Measurements from ENCODE around the gene DYNLL2.
A peak's percentile ranks its signal among the peaks of the same experiment; 100 is the strongest.
"Not testable (repeated sequence)": the region's sequence is repeated elsewhere in the genome, so short reads cannot be mapped to it uniquely, and the experiment has no call there.

The DYNLL2 gene

DNA sequence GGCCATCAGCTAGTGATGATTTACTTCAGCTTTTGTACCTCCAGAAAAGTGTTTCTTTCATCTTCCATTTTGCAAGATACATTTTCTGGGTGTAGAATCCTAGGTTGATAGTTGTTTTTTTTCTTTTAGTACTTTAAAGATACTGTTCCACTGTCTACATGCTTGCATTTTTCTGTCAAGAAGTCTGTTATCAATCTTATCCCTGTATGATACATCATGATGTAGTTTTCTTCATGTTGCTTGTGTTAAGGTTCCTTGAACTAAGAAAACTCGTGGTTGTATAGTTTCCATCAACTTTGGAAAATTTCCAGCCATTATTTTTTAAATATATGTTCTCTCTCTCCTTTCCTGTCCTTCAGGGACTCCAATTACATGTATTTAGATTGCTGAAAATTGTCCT, 24.1 kb downstream of the DYNLL2 start:
- no peak for DNase-seq

DNA sequence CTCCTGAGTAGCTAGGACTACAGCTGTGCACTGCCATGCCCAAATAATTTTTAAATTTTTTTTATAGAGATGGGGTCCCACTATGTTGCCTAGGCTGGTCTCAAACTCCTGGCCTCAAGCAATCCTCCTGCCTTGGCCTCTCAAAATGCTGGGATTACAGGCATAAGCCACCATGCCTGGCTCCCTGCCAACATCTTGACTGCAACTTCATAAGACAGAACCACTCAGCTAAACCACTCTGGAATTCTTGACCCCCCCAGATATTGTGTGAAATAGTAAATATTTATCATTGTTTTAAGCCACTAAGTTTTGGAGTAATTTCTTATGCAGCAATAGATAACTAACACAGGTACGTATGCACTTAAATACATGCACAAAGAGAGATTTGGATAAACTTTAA, 26.0 kb downstream of the DYNLL2 start:
- no peak for DNase-seq

DNA sequence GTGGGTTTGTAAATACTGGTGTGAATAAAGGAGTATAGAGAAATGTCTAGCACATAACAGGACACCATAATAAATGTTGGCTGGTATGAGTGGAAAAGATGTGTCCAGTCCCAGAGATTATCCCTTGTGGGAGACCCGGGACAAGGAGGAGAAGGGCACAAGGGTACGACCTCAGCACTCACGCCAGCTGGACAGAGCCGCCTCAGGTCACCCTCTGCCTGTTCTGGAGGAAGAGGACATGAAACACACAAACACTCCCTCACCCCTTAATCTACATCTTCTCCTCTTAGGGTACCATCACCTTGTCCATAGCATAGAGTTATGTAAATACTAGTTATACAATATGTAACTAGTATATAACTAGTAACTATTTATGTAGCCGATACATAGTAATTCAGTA, 26.8 kb downstream of the DYNLL2 start:
- DNase-seq: no peak

DNA sequence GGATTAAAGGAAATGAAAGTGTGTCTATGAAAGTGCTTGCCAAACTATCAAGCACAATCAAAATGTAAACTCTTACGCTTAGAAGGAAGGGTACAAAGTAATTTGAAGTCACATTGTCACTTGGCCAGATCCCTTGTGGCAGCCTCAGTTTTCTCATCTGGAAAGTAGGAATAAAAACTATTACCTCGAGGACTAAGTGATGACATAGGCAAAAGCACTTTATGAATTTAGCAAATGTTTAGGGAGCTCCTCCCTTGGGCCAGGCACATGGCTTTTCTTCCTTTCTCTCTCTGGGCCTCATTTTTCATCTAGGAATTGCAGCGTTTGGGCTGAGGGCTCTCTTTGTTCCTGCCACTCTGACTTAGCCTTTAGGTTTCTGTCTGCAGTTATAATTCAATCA, 28.5 kb downstream of the DYNLL2 start:
- DNase-seq: no peak

DNA sequence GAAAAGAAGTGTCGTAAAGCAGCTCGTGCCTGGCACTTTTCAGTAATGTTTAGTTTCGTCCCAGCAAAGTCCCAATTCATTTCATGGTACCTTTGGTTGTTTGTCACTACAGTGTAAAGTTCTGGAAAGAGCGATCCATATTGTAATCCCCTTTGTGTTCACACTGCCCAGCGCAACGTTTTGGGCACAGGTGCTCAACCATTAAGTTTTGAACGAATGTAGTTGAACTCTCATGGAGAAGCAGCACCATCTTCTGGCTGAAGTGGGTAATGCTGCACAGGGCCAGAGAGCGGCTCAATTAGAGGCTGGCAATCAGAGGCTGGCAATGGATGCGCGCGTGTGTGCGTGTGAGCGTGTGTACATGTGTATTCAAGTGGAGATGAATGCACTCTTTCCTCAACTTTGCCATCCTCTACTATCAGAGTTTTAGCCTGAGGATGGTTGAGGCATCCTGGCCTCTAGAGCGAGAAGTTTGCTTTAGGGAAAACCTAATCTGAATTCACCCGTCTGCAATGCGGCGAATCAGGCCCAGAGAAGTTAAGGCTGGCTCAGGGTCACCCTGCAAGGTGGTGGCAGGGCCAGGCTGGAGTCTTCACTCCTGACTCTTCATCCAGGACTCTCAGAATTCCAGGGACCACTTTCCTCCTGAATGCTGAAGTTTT, 29.9 kb downstream of the DYNLL2 start:
- peak; percentile 35 to 88 for DNase-seq

DNA sequence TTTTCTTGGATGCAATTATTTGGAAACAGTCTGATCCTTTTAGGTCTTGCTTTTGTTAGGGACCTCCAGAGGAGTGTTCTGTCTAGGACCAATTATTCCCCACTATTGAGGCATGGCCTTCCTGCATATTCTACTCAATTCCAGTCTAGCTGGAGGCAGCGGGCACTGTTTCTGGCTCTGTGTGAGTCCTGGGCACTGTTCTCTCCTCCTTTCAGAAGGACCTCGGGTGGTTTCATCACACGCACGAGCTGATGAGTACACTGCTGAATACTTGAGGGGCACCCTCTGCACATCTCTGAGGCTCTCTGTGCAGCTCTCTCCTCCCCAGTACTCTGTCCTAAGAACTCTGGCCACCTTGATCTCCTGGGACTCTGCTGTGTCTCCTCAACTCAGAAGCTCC, 30.7 kb downstream of the DYNLL2 start:
- DNase-seq: no peak

DNA sequence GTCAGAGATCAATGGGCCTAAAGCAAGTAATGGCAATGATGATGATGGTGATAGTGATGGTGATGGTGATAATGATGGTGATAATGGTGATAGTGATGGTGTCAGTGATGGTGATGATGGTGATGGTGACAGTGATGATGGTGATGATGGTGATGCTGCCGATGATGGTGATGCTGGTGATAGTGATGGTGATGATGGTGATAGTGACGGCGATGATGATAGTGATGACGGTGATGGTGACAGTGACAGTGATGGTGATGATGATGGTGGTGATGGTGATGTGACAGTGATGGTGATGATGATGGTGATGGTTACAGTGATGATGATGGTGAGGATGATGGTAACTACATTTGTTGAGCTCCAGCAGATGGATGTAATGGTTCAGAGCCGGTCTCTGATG, 34.2 kb downstream of the DYNLL2 start:
- DNase-seq: no peak

DNA sequence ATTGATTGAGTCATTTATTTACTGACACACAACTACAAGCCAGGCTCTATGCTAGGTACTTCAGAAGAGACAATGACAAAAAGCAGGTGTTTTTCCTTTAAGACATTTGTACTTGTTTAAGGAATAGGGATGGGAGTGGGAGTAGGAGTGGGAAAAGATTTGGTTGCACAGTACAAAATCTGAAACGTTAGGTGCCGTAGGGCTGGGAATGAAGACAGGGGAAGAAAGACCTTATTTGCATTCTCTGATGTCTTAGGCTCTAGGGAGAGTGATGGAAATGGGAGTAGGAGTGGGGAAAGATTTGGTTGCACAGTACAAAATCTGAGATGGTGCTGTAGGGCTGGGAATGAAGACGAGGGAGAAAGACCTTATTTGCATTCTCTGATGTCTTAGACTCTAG, 36.3 kb downstream of the DYNLL2 start:
- no peak for DNase-seq

DNA sequence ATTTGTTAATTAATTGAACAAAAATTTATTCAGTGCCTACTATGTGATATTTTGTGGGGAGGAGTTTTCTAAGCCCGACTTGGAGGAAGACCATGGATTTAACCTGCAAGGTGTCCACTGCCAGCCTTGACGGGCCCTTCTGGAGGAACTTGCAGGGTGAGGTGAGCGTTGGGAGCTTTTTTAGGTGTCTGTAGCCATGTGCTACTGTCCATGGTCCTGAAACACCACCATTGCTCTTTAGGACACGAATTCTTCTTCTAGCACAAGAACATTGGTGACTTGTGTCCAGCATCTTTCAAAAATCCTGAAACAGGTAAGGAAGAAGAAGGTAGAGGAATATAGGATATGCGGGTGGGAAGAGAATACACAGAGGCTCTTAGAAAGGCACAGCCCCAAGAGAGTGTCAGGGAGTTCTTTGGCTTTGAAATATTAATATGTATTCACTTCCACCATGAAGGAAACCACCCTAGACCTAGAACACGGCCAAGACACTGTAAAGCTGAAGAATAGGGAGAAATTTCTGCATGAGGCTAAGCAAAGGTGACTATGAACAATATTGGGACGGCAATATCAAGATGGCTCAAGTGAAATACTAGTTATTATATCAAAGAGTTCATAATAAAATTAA, 37.1 kb downstream of the DYNLL2 start:
- peak in 1 of 2 donors; percentile 55 for DNase-seq

DNA sequence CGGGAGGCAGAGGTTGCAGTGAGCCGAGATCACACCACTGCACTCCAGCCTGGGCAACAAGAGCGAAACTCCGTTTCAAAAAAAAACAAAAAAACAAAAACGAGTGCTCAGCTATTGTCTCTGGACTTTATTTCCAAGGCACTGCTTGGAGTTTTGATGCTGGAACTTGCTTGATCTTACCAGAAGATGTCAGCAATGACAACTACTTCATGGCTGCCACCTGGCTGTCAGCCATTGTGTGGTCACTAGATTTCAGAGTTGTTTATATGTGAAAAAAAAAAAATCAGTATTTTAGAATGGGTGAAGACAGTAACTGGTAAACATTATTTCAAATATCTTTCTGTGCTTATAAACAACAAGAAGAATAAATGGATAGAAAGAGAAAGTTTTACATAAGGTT, 38.7 kb downstream of the DYNLL2 start:
- peak; percentile 7 to 25 for DNase-seq

DNA sequence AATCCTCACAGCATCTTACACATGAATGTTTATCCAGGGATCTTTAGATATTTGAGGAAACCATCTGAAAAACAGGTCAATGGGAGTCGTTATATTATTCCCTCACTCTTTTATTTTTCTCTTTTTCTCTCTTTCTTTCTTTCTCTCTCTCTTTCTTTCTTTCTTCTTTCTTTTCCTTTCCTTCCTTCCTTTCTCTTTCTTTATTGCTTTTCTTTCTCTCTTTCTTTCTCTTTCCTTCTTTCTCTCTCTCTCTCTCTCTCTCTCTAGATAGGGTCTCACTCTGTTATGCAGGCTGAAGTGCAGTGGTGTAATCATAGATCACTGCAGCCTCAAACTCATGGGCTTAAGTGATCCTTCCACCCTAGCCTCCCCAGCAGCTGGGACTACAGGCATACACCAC, 44.6 kb downstream of the DYNLL2 start:
- DNase-seq: no peak

DNA sequence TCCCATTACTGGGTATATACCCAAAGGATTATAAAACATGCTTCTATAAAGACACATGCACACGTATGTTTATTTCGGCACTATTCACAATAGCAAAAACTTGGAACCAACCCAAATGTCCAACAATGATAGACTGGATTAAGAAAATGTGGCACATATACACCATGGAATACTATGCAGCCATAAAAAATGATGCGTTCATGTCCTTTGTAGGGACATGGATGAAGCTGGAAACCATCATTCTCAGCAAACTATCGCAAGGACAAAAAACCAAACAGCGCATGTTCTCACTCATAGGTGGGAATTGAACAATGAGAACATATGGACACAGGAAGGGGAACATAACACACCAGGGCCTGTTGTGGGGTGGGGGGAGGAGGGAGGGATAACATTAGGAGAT, 49.5 kb downstream of the DYNLL2 start:
- DNase-seq: not testable (repeated sequence)

DNA sequence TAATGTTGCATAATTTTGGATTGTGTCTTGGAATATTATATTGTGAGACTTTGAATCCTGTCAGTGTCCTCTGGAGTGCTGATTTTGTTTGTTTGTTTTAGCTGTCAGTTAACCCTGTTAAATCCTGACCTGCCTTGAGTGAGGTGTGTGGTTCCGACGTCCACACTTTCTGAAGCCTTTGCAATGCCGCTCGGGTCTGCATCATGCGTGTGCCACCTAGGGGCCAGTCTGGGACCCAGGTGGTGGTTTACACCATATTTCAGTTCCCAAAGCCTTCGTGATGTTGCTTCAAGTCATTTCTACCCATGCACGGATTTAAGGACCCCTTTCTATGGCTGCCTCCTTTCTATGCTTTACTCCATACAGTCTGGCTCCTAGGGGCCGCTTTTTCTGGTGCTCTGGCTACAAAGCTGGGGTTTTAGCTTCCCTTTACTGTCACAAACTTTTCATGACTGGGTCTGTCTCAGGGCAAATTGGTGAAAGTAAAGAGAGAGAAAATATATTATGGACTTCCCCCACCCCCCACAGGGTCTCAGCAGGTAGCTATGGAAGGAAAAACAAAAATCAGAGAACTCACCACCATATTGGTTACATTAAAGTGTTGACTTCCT, 53.6 kb downstream of the DYNLL2 start:
- no peak for DNase-seq

DNA sequence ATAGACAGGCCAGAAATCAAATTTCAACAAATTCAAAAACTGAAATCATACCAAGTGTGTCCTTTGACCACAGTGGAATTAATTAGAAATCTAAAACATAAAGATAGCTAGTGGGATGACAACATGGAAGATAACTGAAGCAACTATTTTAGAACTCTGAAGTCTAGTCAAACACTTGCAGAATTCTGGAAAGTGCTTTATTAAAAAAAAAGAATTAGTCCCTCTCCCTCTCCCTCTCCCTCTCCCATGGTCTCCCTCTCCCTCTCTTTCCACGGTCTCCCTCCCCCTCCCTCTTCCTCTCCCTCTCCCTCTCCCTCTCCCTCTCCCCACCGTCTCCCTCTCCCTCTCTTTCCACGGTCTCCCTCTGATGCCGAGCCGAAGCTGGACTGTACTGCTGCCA, 58.3 kb downstream of the DYNLL2 start:
- DNase-seq: no peak

DNA sequence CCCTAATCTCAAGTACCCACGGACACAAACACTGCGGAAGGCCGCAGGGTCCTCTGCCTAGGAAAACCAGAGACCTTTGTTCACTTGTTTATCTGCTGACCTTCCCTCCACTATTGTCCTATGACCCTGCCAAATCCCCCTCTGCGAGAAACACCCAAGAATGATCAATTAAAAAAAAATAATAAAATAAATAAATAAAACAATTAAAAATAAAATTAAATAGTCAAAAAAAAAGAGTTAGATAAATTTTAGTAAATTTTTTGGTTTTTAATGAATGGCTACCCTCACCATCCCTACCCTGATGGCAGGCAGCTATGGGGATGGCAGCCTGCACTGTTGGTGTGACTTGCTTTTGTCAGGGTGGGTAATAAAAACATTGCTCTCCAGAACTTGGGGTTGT, 60.1 kb downstream of the DYNLL2 start:
- not testable (repeated sequence) for DNase-seq

DNA sequence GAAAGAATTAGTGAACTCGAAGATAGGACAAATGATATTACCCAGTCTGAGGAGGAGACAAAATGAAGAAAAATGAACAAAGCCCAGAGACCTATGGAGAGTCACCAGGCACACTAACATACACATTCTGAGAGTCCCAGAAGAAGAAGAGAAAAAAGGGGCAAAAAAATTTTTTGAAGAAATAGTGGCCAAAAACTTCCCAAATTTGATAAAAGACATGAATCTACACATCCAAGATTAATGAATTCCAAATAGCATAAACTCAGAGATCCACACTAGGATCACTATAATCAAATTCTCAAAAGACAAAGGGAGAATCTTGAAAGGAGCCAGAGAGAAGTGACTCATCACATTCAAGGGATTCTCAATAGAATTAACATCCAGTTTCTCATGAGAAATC, 61.6 kb downstream of the DYNLL2 start:
- DNase-seq: no peak

All from inflammatory macrophage treated with lipopolysaccharide for 1 hour (primary cell).